Keratinocyte (primary cell): ENCODE results near the gene CUX1. TPM values are rescaled to one million over a fixed set of nuclear protein-coding genes. Genes with fewer than 3 reads are reported as not detected.

ENCODE experiments used
- DNase-seq: peaks from one replicate; pipeline ENCODE4 v3.0.0-alpha.2; 2011; ENCODE audit warnings: low read depth, missing footprints, low spot score
- FAIRE-seq: peaks from 2 replicates; lab custom pipeline; 2011; peaks lifted over from hg19 to GRCh38; lab: Jason Lieb, UNC
- H2AFZ ChIP-seq: 2 replicates; pipeline ENCODE4 v1.6.0; 2012; ENCODE audit warnings: low read length, control low read depth, inconsistent platforms; ENCODE audit not compliant: control insufficient read depth
- H3K27ac ChIP-seq: 2 replicates; pipeline ENCODE4 v1.5.1; 2011; ENCODE audit warnings: low read length; ENCODE audit not compliant: control insufficient read depth, insufficient read depth
- H3K27me3 ChIP-seq: 3 replicates; pipeline ENCODE4 v1.6.0; 2011; ENCODE audit warnings: low read length; ENCODE audit not compliant: control insufficient read depth, insufficient read depth; ENCODE audit errors: extremely low read depth
- H3K36me3 ChIP-seq, 2 experiments: 2 replicates in 1 of 2; 3 replicates in 1 of 2; pipeline ENCODE4 v1.5.1; 2011; ENCODE audit warnings: low read length in 2 of 2, mild to moderate bottlenecking in 1 of 2; ENCODE audit not compliant: control insufficient read depth in 2 of 2, insufficient read depth in 2 of 2; ENCODE audit errors: extremely low read depth in 1 of 2
- H3K4me1 ChIP-seq: 3 replicates; pipeline ENCODE4 v1.5.1; 2011; ENCODE audit warnings: low read length; ENCODE audit not compliant: control insufficient read depth, insufficient read depth; ENCODE audit errors: extremely low read depth
- H3K4me2 ChIP-seq: 3 replicates; pipeline ENCODE4 v1.6.0; 2011; ENCODE audit warnings: low read depth, low read length; ENCODE audit not compliant: control insufficient read depth, insufficient read depth; ENCODE audit errors: extremely low read depth
- H3K4me3 ChIP-seq, 3 experiments: fragments of 200-600 bp in 1 of 3; sonication (generic) in 1 of 3; 2 replicates in 2 of 3; 3 replicates in 1 of 3; pipeline ENCODE4 v1.5.1; 2011 to 2016; ENCODE audit warnings: low read length in 3 of 3, mild to moderate bottlenecking in 3 of 3, control low read depth in 2 of 3, inconsistent platforms in 1 of 3, low read depth in 1 of 3, mixed read lengths in 1 of 3, mixed run types in 1 of 3, moderate library complexity in 1 of 3; ENCODE audit not compliant: control insufficient read depth in 2 of 3, insufficient read depth in 2 of 3; ENCODE audit errors: extremely low read depth in 1 of 3
- H3K79me2 ChIP-seq: 2 replicates; pipeline ENCODE4 v1.6.0; 2012; ENCODE audit warnings: low read length; ENCODE audit not compliant: control insufficient read depth, insufficient read depth
- H3K9ac ChIP-seq: 3 replicates; pipeline ENCODE4 v1.6.0; 2011; ENCODE audit warnings: low read length; ENCODE audit not compliant: control insufficient read depth, insufficient read depth; ENCODE audit errors: extremely low read depth
- H3K9me1 ChIP-seq: 3 replicates; pipeline ENCODE4 v1.6.0; 2011; ENCODE audit warnings: low read length; ENCODE audit not compliant: control insufficient read depth, insufficient read depth; ENCODE audit errors: extremely low read depth
- H3K9me3 ChIP-seq: 2 replicates; pipeline ENCODE4 v1.5.1; 2012; ENCODE audit warnings: low read depth, low read length; ENCODE audit not compliant: control insufficient read depth
- H4K20me1 ChIP-seq: 3 replicates; pipeline ENCODE4 v1.6.0; 2011; ENCODE audit warnings: low read length; ENCODE audit not compliant: control insufficient read depth, insufficient read depth; ENCODE audit errors: extremely low read depth
- EZH2 ChIP-seq: IDR thresholded peaks from one replicate; pipeline ENCODE4 v1.6.1; 2012; ENCODE audit warnings: inconsistent platforms, mild to moderate bottlenecking, low read length, moderate library complexity
- dilution Hi-C: fragments of 300-500 bp; cut with MboI; formaldehyde crosslinking; loops from one replicate; pipeline ENCODE4 v1.7.0; 2020; ENCODE audit warnings: low sequenced_read_pairs; ENCODE audit not compliant: extremely low pct_ligation_motif_present
- polyA plus RNA-seq, 5 experiments: library from polyadenylated mRNA; depleted of rRNA in 3 of 5; stranded (reverse) in 3 of 5; stranded (forward) in 1 of 5; unstranded in 1 of 5; fragments of >200 nt; gene quantifications; 1 replicate in 1 of 5; 2 replicates in 3 of 5; 3 replicates in 1 of 5; pipeline versions ENCODE4 v1.2.1 to v1.2.3, GENCODE V29; 2011 to 2012; ENCODE audit warnings: missing spikeins in 2 of 5, low read depth in 1 of 5, low replicate concordance in 1 of 5
- TF ChIP-seq, protein P1 (sequence below), 3 experiments: IDR thresholded peaks in 1 of 3; conservative IDR thresholded peaks in 1 of 3; optimal IDR thresholded peaks in 1 of 3; 2 replicates in 2 of 3; 3 replicates in 1 of 3; pipeline versions ENCODE3 to v1.5.1; 2011; ENCODE audit warnings: low read length in 3 of 3, mild to moderate bottlenecking in 3 of 3, moderate library complexity in 2 of 3, control low read depth in 1 of 3, inconsistent platforms in 1 of 3; ENCODE audit not compliant: insufficient read depth in 2 of 3; ENCODE audit errors: extremely low read depth in 1 of 3

The CUX1 gene
- polyA plus RNA-seq, 1 donor (not counting 4 experiments of a cell fraction or from before 2014, with no cell fraction given), result 18.3 TPM

DNA sequence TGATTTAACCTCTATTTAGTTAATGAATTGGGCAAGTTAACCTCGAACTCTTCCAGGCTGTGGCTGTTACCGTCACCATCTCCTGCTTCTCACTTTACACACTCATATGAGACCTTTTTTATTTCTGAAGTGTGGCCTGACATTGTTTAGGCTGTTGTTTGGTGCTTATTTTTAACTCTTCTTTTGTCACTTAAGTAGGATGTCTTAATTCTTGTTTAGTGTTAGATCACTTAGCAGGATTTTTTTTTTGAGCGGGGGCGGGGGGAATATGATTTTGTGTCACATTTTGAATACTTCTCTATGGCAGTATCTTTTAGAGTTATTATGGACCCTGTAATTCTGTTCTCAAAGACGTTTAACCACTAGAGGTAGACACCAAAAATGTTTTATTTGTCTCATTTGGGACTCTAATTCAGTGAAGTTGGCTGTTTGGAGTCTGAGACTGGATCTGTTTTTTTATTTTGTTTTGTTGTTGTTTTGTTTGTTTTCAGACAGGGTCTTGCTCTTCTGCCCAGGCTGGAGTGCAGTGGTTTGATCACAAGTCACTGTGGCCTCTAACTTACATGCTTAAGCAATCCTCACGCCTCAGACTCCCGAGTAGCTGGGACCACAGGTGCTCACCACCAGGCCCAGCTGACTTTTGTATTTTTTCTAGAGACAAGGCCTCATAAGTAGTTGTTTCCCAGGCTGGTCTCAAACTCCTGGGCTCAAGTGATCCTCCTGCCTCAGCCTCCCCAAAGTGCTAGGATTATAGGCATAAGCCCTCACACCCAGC, 73.5 kb downstream of the CUX1 start:
- H3K9me1 ChIP-seq, result no peaks in the 10 kb centered on the region
- no peaks in the 10 kb centered on the region for H3K27me3 ChIP-seq
- dilution Hi-C loops, result no loop called here
- peaks cover 2% of the 10 kb centered on the region for H4K20me1 ChIP-seq
- H3K9ac ChIP-seq, result no peak overlapping the region
- no peaks in the 10 kb centered on the region for H3K9me3 ChIP-seq
- TF ChIP-seq, protein P1, sequence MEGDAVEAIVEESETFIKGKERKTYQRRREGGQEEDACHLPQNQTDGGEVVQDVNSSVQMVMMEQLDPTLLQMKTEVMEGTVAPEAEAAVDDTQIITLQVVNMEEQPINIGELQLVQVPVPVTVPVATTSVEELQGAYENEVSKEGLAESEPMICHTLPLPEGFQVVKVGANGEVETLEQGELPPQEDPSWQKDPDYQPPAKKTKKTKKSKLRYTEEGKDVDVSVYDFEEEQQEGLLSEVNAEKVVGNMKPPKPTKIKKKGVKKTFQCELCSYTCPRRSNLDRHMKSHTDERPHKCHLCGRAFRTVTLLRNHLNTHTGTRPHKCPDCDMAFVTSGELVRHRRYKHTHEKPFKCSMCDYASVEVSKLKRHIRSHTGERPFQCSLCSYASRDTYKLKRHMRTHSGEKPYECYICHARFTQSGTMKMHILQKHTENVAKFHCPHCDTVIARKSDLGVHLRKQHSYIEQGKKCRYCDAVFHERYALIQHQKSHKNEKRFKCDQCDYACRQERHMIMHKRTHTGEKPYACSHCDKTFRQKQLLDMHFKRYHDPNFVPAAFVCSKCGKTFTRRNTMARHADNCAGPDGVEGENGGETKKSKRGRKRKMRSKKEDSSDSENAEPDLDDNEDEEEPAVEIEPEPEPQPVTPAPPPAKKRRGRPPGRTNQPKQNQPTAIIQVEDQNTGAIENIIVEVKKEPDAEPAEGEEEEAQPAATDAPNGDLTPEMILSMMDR (optimal IDR thresholded peaks at IDR 0.05 in 1 of 3, IDR thresholded peaks at IDR 0.05 in 1 of 3, conservative IDR thresholded peaks at IDR 0.05 in 1 of 3; ENCODE audit: extremely low read depth in 1 of 3, insufficient read depth in 2 of 3, low read length in 3 of 3), result no peak
- no peak for TF ChIP-seq EZH2
- H3K4me3 ChIP-seq, result no peak overlapping the region
- no peak overlapping the region for H3K27ac ChIP-seq
- H3K4me1 ChIP-seq, result peaks cover 3% of the 10 kb centered on the region
- no peak for FAIRE-seq
- H2AFZ ChIP-seq, result no peak overlapping the region
- H3K4me2 ChIP-seq, result no peak overlapping the region
- no peaks in the 10 kb centered on the region for H3K36me3 ChIP-seq
- H3K79me2 ChIP-seq, result peaks cover 27% of the 10 kb centered on the region
- DNase-seq, result no peak

DNA sequence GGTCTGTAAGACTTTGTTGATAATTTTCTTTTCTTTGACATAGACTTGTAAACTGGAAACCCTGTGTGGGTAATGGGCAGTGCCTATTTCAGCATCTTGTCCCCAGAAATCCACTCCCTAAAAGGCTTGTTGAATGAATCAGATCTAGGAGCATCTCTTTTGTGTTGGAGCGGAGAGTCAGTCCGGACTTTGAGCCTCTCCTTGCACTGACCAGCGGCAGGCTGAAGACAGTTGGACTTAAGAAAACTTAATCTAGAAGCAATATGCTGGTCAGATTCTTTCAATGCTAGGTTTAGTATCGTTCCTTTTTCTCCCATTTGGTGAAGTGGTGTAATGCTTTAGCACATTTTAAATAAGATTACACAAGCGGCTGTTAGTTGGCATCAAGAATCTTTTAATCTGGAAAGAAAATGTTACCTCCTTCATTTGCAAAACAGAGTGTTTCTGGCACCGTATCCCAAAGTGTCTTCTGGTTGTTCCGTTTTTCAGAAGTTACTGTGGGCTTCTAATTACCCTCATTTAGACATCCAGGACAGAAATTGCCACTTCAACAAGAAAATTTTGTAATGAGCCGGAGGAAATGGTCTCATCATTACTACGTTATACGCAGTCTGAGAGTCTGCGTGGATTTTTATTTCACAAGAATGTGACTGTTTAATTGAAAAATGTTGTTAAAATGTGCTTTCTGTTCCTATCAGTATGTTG, 74.7 kb downstream of the CUX1 start:
- TF ChIP-seq, protein P1 (optimal IDR thresholded peaks at IDR 0.05 in 1 of 3, IDR thresholded peaks at IDR 0.05 in 1 of 3, conservative IDR thresholded peaks at IDR 0.05 in 1 of 3; ENCODE audit: extremely low read depth in 1 of 3, insufficient read depth in 2 of 3, low read length in 3 of 3), result no peak
- no peak for TF ChIP-seq EZH2
- no peak for FAIRE-seq
- Histone ChIP-seq H3K4me3 (no peak overlapping the region), H3K9ac (no peak overlapping the region), H3K9me1 (no peaks in the 10 kb centered on the region), H3K79me2 (peaks cover 21% of the 10 kb centered on the region), H3K9me3 (no peaks in the 10 kb centered on the region), H3K4me1 (peaks cover 3% of the 10 kb centered on the region), H3K27ac (no peak overlapping the region), H3K4me2 (no peak overlapping the region), H3K27me3 (no peaks in the 10 kb centered on the region), H3K36me3 (no peaks in the 10 kb centered on the region), H2AFZ (no peak overlapping the region), H4K20me1 (peaks cover 4% of the 10 kb centered on the region)
- no peak for DNase-seq
- dilution Hi-C loops, result no loop called here
